GM08714 (cell line): ENCODE results near the gene RUNX1.
"Not testable (repeated sequence)": the region's sequence is repeated elsewhere in the genome, so short reads cannot be mapped to it uniquely, and the experiment has no call there.

Experiments
- H3K4me3 ChIP-seq: fragments of 200-500 bp; sonication (Bioruptor generic); 2 replicates; pipeline ENCODE4 v1.5.1; 2014; ENCODE audit warnings: mild to moderate bottlenecking, low read length, inconsistent platforms
- ZNF274 ChIP-seq: IDR thresholded peaks from 2 replicates; pipeline ENCODE4 v1.6.1; 2012; ENCODE audit warnings: mild to moderate bottlenecking, low read depth, low read length

RUNX1 gene

GRCh38 chr21:34817821-34818661 is 231.1 kb downstream of the RUNX1 start:
- no peak for TF ChIP-seq ZNF274
- H3K4me3 ChIP-seq: no peak overlapping the region

GRCh38 chr21:34815831-34816705 is 233.0 kb downstream of the RUNX1 start:
- no peak for TF ChIP-seq ZNF274
- H3K4me3 ChIP-seq: no peak overlapping the region

GRCh38 chr21:34814529-34814951 is 234.6 kb downstream of the RUNX1 start:
- H3K4me3 ChIP-seq: no peak overlapping the region
- TF ChIP-seq ZNF274: no peak

- no peak overlapping the region for H3K4me3 ChIP-seq
- TF ChIP-seq ZNF274: no peak
These were observed 235.7 kb downstream of the RUNX1 start for GRCh38 chr21:34813266-34813894.

- TF ChIP-seq ZNF274: no peak
- no peak overlapping the region for H3K4me3 ChIP-seq
These were observed 236.4 kb downstream of the RUNX1 start for GRCh38 chr21:34812504-34813265.

GRCh38 chr21:34811368-34811767 is 237.7 kb downstream of the RUNX1 start:
- no peak overlapping the region for H3K4me3 ChIP-seq
- TF ChIP-seq ZNF274: no peak

GRCh38 chr21:34810786-34811185 is 238.3 kb downstream of the RUNX1 start:
- TF ChIP-seq ZNF274: no peak
- no peak overlapping the region for H3K4me3 ChIP-seq

GRCh38 chr21:34809822-34810221 is 239.3 kb downstream of the RUNX1 start:
- no peak for TF ChIP-seq ZNF274
- no peak overlapping the region for H3K4me3 ChIP-seq

GRCh38 chr21:34808569-34809204 is 240.4 kb downstream of the RUNX1 start:
- H3K4me3 ChIP-seq: no peak overlapping the region
- TF ChIP-seq ZNF274: no peak

GRCh38 chr21:34807881-34808568 is 241.1 kb downstream of the RUNX1 start:
- no peak overlapping the region for H3K4me3 ChIP-seq
- TF ChIP-seq ZNF274: no peak

GRCh38 chr21:34807146-34807880 is 241.8 kb downstream of the RUNX1 start:
- no peak overlapping the region for H3K4me3 ChIP-seq
- no peak for TF ChIP-seq ZNF274

- TF ChIP-seq ZNF274: no peak
- no peak overlapping the region for H3K4me3 ChIP-seq
These were observed 242.7 kb downstream of the RUNX1 start for GRCh38 chr21:34806423-34806822.

- H3K4me3 ChIP-seq: no peak overlapping the region
- no peak for TF ChIP-seq ZNF274
These were observed 243.9 kb downstream of the RUNX1 start for GRCh38 chr21:34805157-34805556.

- not testable (repeated sequence) for H3K4me3 ChIP-seq
These were observed 244.5 kb downstream of the RUNX1 start for GRCh38 chr21:34804584-34804983.
